Mesenchymal stem cell (in vitro differentiated cells and primary cell): Measurements from ENCODE around the gene SURF4.

ENCODE experiments used
- DNase-seq: peaks from one replicate; pipeline ENCODE4 v3.0.0-alpha.2; 2013
- H2AFZ ChIP-seq: one replicate; pipeline ENCODE4 v1.6.1; 2013; ENCODE audit warnings: low read depth, mild to moderate bottlenecking, control low read depth, inconsistent platforms, low read length, moderate library complexity
- H2AK5ac ChIP-seq: 2 replicates; pipeline ENCODE4 v1.6.1; 2013; ENCODE audit warnings: low read length, moderate library complexity, mild to moderate bottlenecking, inconsistent platforms; ENCODE audit not compliant: severe bottlenecking
- H2BK120ac ChIP-seq: one replicate; pipeline ENCODE4 v1.6.1; 2013; ENCODE audit warnings: low read depth, mild to moderate bottlenecking, inconsistent platforms, low read length, moderate library complexity
- H2BK12ac ChIP-seq, 2 experiments: one replicate each; pipeline ENCODE4 v1.6.1; 2013; ENCODE audit warnings: inconsistent platforms in 2 of 2, low read length in 2 of 2, mild to moderate bottlenecking in 2 of 2, moderate library complexity in 2 of 2, control low read depth in 1 of 2
- H2BK15ac ChIP-seq: one replicate; pipeline ENCODE4 v1.6.1; 2013; ENCODE audit warnings: mild to moderate bottlenecking, low read depth, inconsistent platforms; ENCODE audit not compliant: poor library complexity, severe bottlenecking
- H2BK5ac ChIP-seq: 2 replicates; pipeline ENCODE4 v1.6.1; 2013; ENCODE audit warnings: low read depth, mild to moderate bottlenecking, low read length, control low read depth, inconsistent platforms; ENCODE audit not compliant: poor library complexity, severe bottlenecking
- H3K14ac ChIP-seq, 2 experiments: one replicate each; pipeline ENCODE4 v1.6.1; 2013; ENCODE audit warnings: inconsistent platforms in 2 of 2, low read length in 2 of 2, control low read depth in 1 of 2, mild to moderate bottlenecking in 1 of 2, moderate library complexity in 1 of 2
- H3K18ac ChIP-seq, 2 experiments: one replicate each; pipeline ENCODE4 v1.6.1; 2013; ENCODE audit warnings: inconsistent platforms in 2 of 2, low read length in 2 of 2, control low read depth in 1 of 2, low read depth in 1 of 2, mild to moderate bottlenecking in 1 of 2
- H3K23ac ChIP-seq, 2 experiments: one replicate each; pipeline ENCODE4 v1.6.1; 2013; ENCODE audit warnings: inconsistent platforms in 2 of 2, low read length in 2 of 2, mild to moderate bottlenecking in 2 of 2, moderate library complexity in 2 of 2, control low read depth in 1 of 2
- H3K27ac ChIP-seq: 2 replicates; pipeline ENCODE4 v1.5.1; 2013; ENCODE audit warnings: mild to moderate bottlenecking, moderate library complexity, low read length, control low read depth, inconsistent platforms; ENCODE audit not compliant: poor library complexity, severe bottlenecking
- H3K27me3 ChIP-seq, 2 experiments: 2 replicates each; pipeline versions ENCODE4 v1.6.1 to v1.7.0; 2013; ENCODE audit warnings: low read length in 2 of 2, mild to moderate bottlenecking in 2 of 2, moderate library complexity in 2 of 2, control low read depth in 1 of 2, inconsistent platforms in 1 of 2; ENCODE audit not compliant: control insufficient read depth in 1 of 2, insufficient read depth in 1 of 2
- H3K36me3 ChIP-seq, 2 experiments: 2 replicates each; pipeline versions ENCODE4 v1.6.1 to v1.7.0; 2013; ENCODE audit warnings: low read length in 2 of 2, control low read depth in 1 of 2, inconsistent platforms in 1 of 2, low read depth in 1 of 2, mild to moderate bottlenecking in 1 of 2; ENCODE audit not compliant: insufficient read depth in 2 of 2, control insufficient read depth in 1 of 2
- H3K4ac ChIP-seq, 2 experiments: one replicate each; pipeline ENCODE4 v1.6.1; 2013; ENCODE audit warnings: inconsistent platforms in 2 of 2, low read length in 2 of 2, mild to moderate bottlenecking in 2 of 2, moderate library complexity in 2 of 2, control low read depth in 1 of 2, low read depth in 1 of 2
- H3K4me1 ChIP-seq: 2 replicates; pipeline ENCODE4 v1.6.1; 2013; ENCODE audit warnings: low read depth, low read length, control low read depth; ENCODE audit not compliant: control insufficient read depth, insufficient read depth
- H3K4me2 ChIP-seq: 2 replicates; pipeline ENCODE4 v1.6.1; 2013; ENCODE audit warnings: low read length, mild to moderate bottlenecking, inconsistent platforms; ENCODE audit not compliant: poor library complexity, severe bottlenecking
- H3K4me3 ChIP-seq, 2 experiments: 2 replicates each; pipeline versions ENCODE4 v1.5.1 to v1.7.0; 2013; ENCODE audit warnings: low read length in 2 of 2, mild to moderate bottlenecking in 2 of 2, control low read depth in 1 of 2, low read depth in 1 of 2; ENCODE audit not compliant: insufficient read depth in 1 of 2
- H3K79me1 ChIP-seq: replicated peaks from 2 replicates; pipeline ENCODE4 v1.6.1; 2013; ENCODE audit warnings: mild to moderate bottlenecking, control low read depth, low read length, inconsistent platforms; ENCODE audit not compliant: poor library complexity, severe bottlenecking
- H3K9ac ChIP-seq: 2 replicates; pipeline ENCODE4 v1.7.0; 2013; ENCODE audit warnings: mild to moderate bottlenecking, low read length, moderate library complexity
- H3K9me3 ChIP-seq: 2 replicates; pipeline ENCODE4 v1.7.0; 2013; ENCODE audit warnings: mild to moderate bottlenecking, low read length; ENCODE audit not compliant: control insufficient read depth
- H4K8ac ChIP-seq: one replicate; pipeline ENCODE4 v1.6.1; 2013; ENCODE audit warnings: inconsistent platforms, mild to moderate bottlenecking, low read length, moderate library complexity
- H4K91ac ChIP-seq: one replicate; pipeline ENCODE4 v1.6.1; 2013; ENCODE audit warnings: mild to moderate bottlenecking, low read length, inconsistent platforms
- WGBS: methylation state at CpG from one replicate; pipeline ENCODE4 v1.1.7; 2013; ENCODE audit warnings: mixed read lengths; 5-methylcytosine and 5-hydroxymethylcytosine counted together

SURF4 gene

DNA sequence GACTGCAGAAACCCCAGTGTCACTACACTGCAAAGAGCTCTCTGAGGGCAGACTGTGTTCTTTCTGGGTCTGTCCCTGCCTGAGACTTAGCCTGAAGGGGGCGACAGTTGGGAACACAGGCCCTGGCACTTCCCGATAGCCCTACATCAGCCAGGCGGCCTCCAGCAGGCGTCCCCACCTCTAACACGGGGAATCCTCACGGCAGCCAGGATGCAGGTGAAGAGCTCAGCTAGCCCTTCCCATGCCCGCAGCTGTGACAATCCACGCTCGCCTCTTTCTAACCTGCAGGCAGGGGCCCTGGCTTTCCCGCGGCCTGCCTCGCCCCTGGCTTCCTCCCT lies 33.8 kb downstream of the SURF4 start:
- Histone ChIP-seq H3K4me2 (no peak overlapping the region), H3K18ac (no peak overlapping the region), H3K4me1 (peaks cover 16% of the 10 kb centered on the region), H2BK5ac (no peak overlapping the region), H4K91ac (no peak overlapping the region), H3K9ac (no peak overlapping the region), H4K8ac (no peak overlapping the region), H3K23ac (no peak overlapping the region), H3K36me3 (peaks cover 71 to 83% of the 10 kb centered on the region in 2 experiments), H3K4ac (no peak overlapping the region), H2BK12ac (no peak overlapping the region), H3K4me3 (no peak overlapping the region), H3K27ac (no peak overlapping the region), H2BK15ac (no peak overlapping the region), H2AK5ac (no peak overlapping the region), H2AFZ (no peak overlapping the region), H3K14ac (no peak overlapping the region), H3K9me3 (no peaks in the 10 kb centered on the region), H2BK120ac (no peak overlapping the region), H3K27me3 (no peaks in the 10 kb centered on the region), H3K79me1 (peaks cover 41% of the 10 kb centered on the region)
- DNase-seq = no peak
- WGBS = 77% methylated on average over 12 of the region's 12 CpGs

DNA sequence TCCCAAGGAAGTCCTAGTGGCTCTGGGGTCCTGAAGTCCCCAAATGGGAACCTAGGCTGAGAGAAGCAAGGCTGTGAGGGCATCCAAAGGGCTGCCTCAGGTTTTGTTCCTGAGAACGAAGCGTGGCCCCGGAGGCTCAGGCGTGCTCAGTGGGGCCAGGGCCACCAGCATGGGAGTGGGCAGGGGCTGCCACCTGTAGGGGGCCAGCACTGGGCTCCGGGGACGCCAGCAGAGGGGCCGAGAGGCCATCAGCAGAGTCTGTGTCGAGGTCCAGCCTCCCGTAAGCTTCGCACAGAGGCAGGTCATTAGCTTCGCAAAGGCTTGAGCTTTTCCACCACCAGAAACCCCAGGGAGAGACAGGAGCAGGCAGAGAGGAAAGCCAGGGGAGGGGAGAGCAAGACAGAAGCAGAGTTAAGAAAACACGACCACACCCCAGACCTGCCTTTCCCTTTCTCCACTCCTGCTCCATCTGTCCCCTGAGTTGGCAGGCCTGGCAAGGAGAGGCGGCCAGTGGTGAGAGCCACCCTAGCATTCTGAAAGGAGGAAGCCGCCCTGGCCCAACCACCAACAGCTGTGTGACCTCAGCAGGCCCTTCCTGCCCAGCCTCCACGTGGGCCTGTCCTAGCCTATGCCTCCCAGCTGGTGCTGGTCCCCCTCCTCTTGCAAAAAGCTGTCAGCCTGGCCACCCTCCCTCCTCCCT lies 34.3 kb downstream of the SURF4 start:
- Histone ChIP-seq H3K4me3 (no peak overlapping the region), H3K36me3 (peaks cover 70 to 83% of the 10 kb centered on the region in 2 experiments), H3K14ac (no peak overlapping the region), H3K4me1 (peaks cover 14% of the 10 kb centered on the region), H3K9me3 (no peaks in the 10 kb centered on the region), H2AK5ac (no peak overlapping the region), H3K27me3 (no peaks in the 10 kb centered on the region), H2AFZ (no peak overlapping the region), H2BK15ac (no peak overlapping the region), H4K8ac (no peak overlapping the region), H3K79me1 (peaks cover 42% of the 10 kb centered on the region), H4K91ac (no peak overlapping the region), H3K9ac (no peak overlapping the region), H3K4ac (no peak overlapping the region), H3K18ac (no peak overlapping the region), H3K4me2 (no peak overlapping the region), H2BK12ac (no peak overlapping the region), H2BK5ac (no peak overlapping the region), H3K23ac (no peak overlapping the region), H2BK120ac (no peak overlapping the region), H3K27ac (no peak overlapping the region)
- DNase-seq = no peak
- WGBS = 97% methylated on average over 14 of the region's 15 CpGs

DNA sequence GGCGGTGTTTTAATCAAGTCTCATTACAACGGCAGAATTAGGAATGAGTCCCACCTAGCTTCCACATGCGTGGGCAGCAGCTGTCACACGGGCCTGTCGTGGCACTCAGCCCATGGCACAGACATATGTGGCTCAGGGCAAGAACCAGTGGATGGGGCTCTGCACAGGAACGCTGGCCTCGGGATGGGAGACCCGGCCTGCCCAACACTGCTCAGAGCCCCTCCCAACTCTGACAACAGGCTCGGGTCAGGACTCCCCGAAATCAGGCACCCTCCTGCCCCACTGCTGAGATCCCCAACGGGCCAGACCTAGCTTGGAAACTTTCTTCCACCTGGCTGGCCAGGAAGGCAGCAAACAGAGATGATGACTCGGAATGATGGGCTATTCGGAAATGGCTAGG lies 34.9 kb downstream of the SURF4 start:
- H4K8ac ChIP-seq = no peak overlapping the region

DNA sequence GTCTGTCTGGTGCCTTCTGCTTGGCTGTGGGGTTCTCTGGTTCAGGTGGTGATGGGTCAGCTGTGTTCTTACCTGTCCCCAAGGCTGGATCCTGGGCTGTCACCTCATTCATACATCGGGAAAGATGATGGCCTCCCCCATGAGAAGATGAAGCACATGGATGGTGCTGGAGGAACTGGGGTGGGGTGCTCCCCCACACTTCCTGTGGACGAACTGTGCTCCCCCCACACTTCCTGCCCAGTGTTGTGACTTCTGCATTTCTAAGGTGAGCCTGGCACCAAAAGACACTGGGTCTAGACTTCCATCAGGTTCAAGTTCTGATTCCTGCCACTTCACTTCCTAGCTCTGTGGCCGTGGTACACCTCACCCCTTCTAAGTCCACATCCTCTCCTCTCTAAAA lies 35.6 kb downstream of the SURF4 start:
- no peak overlapping the region for H3K9ac ChIP-seq
- 91% methylated on average over 3 of the region's 3 CpGs for WGBS
- H3K4me2 ChIP-seq = no peak overlapping the region
- H2AK5ac ChIP-seq = no peak overlapping the region
- no peak overlapping the region for H2BK120ac ChIP-seq
- no peak overlapping the region for H3K14ac ChIP-seq
- H2BK5ac ChIP-seq = no peak overlapping the region
- no peak overlapping the region for H3K27ac ChIP-seq
- H3K23ac ChIP-seq = no peak overlapping the region
- H3K36me3 ChIP-seq = peaks cover 58 to 73% of the 10 kb centered on the region in 2 experiments
- H3K4me1 ChIP-seq = peaks cover 12% of the 10 kb centered on the region
- no peaks in the 10 kb centered on the region for H3K9me3 ChIP-seq
- no peak overlapping the region for H3K4me3 ChIP-seq
- no peak overlapping the region for H4K91ac ChIP-seq
- no peak overlapping the region for H2BK15ac ChIP-seq
- H3K4ac ChIP-seq = no peak overlapping the region
- no peak overlapping the region for H2BK12ac ChIP-seq
- no peak overlapping the region for H4K8ac ChIP-seq
- no peak for DNase-seq
- no peak overlapping the region for H3K18ac ChIP-seq
- H3K27me3 ChIP-seq = no peaks in the 10 kb centered on the region
- peaks cover 31% of the 10 kb centered on the region for H3K79me1 ChIP-seq
- H2AFZ ChIP-seq = no peak overlapping the region

More for the DNA sequence above, 34.9 kb downstream of the SURF4 start:
- Histone ChIP-seq H3K18ac (no peak overlapping the region), H2BK120ac (no peak overlapping the region), H3K23ac (no peak overlapping the region), H3K14ac (no peak overlapping the region), H4K91ac (no peak overlapping the region), H3K36me3 (peaks cover 64 to 80% of the 10 kb centered on the region in 2 experiments), H3K9me3 (no peaks in the 10 kb centered on the region), H3K4ac (no peak overlapping the region), H2AFZ (no peak overlapping the region), H3K27me3 (no peaks in the 10 kb centered on the region), H3K9ac (no peak overlapping the region), H3K4me2 (no peak overlapping the region), H2BK5ac (no peak overlapping the region), H2BK15ac (no peak overlapping the region), H2AK5ac (no peak overlapping the region), H3K4me1 (peaks cover 12% of the 10 kb centered on the region), H3K4me3 (no peak overlapping the region), H2BK12ac (no peak overlapping the region), H3K79me1 (peaks cover 37% of the 10 kb centered on the region), H3K27ac (no peak overlapping the region)
- WGBS = 96% methylated on average over 13 of the region's 13 CpGs
- DNase-seq = no peak
